HL-60/S4 treated with retinoic acid at 250 ng/mL for 4 days and 3 days (cell line): ENCODE results near the gene HPD.

Experiments
- in situ Hi-C: fragments of 300-500 bp; cut with MboI; formaldehyde crosslinking; loops from 2 replicates; pipeline ENCODE4 v1.7.0; 2022; ENCODE audit warnings: low sequenced_read_pairs

Gene HPD

GRCh38 chr12:121800694-121801594 is 57.7 kb downstream of the HPD start:
- in situ Hi-C loops: no loop called here

- in situ Hi-C loops: loop anchor here (10.0 kb wide), 1 partner anchor 85 kb away; the partner anchor contains the start of gene PSMD9
Observed at GRCh38 chr12:121799842-121800693, 58.6 kb downstream of the HPD start.

GRCh38 chr12:121799156-121799841 is 59.4 kb downstream of the HPD start:
- in situ Hi-C loops: loop anchor here (10.0 kb wide), 1 partner anchor 86 kb away; the partner anchor contains the start of gene PSMD9

- in situ Hi-C loops: loop anchor here (10.0 kb wide), 1 partner anchor 86 kb away; the partner anchor contains the start of gene PSMD9
Observed at GRCh38 chr12:121798787-121799155, 59.9 kb downstream of the HPD start.

DNA sequence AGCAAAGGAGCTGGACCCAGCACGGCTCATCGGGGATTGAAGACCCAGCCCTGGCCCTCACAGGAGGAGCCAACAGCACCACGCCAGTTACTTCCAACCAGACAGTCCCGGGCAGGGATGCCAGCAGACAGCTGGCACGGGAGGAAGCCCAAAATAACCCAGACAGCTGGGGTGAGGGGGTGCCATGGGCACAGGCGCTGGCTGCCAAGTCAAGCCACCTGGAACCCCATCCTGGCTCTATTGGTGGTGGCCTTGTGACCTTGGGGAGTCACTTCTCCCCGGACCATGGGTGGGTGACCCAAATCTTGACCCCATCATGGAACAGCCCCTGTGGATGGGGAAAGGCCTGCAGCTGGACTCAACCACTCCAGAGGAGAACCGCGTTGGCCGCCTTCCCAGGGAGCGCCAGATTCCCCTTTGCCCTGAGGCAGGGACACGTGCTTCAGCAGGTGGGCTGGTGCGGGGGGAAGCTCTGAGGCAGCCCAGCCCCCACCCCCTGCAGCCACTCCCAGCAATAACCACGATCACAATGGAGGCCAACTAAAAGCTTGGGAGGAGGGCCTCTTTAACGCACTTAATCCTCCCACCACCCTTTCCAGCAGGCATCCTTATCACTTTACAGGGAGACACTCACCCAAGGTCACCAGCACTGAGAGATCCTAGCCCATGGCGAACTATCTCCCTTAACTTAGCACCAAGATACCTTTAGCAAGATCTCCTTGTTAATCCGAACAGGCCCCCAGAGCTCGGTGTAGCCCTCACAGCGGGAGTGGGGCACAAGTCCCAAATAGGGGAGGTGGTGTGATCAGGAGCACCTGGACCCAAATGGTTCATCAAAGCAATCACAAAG is 60.5 kb downstream of the HPD start:
- in situ Hi-C loops: loop anchor here (10.0 kb wide), 1 partner anchor 87 kb away; the partner anchor contains the start of gene PSMD9

- in situ Hi-C loops: loop anchor here (10.0 kb wide), 1 partner anchor 88 kb away; the partner anchor contains the start of gene PSMD9
Observed at GRCh38 chr12:121796855-121797751, 61.6 kb downstream of the HPD start.

DNA sequence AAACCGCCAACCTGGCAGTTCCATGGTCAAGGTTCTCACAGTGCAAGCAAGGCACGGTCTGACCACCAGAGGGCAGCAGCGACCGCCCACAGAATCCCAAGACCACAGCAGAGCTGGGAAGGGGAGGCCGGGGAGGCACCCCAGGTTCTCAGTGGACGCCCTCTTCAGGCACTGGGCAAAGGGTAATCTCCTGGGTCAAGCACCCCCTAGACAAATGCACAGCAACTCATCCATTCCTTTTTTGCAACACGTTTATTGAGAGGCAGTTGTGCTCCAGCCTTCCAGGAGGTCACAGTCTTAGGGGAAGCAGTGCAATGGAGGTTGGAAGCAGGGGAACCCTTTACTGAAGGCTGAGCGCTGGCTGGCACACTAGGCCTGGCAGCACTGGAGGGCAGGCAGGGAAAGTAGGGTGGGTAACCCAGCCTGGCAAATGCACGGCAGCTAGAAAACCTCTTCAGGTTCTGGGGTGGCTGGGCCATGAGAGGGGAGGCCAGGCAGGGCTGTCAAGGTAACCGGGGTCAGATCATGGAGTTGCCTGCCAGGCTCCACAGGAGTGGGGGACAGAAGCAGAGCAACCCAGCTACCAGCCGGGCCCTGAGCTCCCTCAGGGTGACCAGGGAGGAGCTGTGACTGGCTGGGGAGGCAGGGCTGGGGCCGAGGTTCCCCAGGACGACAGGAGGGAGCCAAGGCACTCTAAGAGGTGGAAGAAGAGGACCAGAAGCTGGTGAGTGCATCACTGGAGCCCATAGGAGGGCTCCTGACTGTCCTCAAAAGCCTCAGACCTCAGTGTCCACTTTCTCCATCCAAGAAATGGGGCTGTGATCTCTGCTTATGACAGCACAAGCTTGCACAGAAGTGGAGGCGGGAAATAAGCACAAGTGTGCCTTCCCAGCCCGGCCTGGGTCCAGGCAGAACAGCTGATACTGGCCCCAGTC is 63.4 kb downstream of the HPD start:
- in situ Hi-C loops: loop anchor here (10.0 kb wide), 1 partner anchor 90 kb away; the partner anchor contains the start of gene PSMD9

- in situ Hi-C loops: loop anchor here (10.0 kb wide), 1 partner anchor 90 kb away; the partner anchor contains the start of gene PSMD9
Observed at GRCh38 chr12:121794534-121795033, 64.1 kb downstream of the HPD start.

DNA sequence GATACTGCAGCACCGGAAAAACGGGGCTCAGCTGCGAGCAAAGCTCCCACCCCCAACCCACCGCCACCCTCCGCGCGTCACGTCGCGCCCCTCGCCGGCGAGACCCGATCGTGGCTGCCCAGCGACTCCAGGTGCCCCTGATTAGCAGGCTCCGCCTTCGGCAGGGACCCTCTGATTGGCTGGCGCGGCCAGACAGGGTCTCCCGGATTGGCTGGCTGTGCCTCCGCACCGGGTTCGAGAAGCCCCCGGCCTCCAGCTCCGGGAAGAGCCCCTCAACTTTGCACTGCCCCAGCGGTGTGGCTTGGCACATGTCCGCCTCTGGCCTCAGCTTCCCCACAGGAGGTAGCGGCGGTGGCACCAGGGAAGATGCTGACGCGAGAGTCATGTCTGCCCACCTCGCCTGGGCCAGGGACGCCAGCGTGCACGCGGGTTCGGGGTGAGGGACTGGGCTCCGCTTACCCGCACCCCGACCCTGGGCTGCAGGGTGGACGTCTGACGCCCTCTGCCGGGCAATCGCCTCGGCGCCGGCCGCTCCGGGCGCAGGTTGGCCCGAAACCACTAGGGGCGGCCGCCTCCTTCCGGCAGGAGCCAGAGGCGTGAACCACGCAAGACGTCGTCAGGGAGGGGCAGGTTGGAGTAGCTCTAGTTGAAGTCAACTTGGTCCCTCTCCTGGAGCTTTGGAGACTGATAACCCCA is 64.7 kb downstream of the HPD start:
- in situ Hi-C loops: loop anchor here (10.0 kb wide), 1 partner anchor 91 kb away; the partner anchor contains the start of gene PSMD9

DNA sequence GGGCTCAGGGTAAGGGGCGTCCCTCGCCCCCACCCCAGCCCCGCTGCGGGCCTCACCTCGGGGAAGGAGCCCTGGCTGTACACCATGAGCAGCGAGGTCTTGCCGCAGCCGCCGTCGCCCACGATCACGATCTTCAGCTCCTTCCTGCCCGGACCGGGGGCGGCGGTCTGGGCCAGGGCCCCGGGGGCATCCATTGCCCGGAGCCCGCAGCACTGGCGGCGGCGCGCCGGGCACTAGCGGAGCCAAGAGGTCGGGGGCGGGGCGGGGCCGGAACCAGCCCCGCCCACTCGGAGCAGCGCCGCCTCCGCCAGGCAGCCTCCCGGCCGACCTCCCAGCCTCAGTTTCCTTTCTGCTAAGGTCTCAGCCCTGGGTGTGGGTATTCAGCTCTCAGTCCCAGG is 65.2 kb downstream of the HPD start, which contains the start of gene RHOF:
TSS of gene RHOF (minus strand) at position 249 of the 398 bp plus-strand sequence. CDS start at position 194, 55 bp downstream.
- in situ Hi-C loops: loop anchor here (10.0 kb wide), 1 partner anchor 91 kb away; the partner anchor contains the start of gene PSMD9

DNA sequence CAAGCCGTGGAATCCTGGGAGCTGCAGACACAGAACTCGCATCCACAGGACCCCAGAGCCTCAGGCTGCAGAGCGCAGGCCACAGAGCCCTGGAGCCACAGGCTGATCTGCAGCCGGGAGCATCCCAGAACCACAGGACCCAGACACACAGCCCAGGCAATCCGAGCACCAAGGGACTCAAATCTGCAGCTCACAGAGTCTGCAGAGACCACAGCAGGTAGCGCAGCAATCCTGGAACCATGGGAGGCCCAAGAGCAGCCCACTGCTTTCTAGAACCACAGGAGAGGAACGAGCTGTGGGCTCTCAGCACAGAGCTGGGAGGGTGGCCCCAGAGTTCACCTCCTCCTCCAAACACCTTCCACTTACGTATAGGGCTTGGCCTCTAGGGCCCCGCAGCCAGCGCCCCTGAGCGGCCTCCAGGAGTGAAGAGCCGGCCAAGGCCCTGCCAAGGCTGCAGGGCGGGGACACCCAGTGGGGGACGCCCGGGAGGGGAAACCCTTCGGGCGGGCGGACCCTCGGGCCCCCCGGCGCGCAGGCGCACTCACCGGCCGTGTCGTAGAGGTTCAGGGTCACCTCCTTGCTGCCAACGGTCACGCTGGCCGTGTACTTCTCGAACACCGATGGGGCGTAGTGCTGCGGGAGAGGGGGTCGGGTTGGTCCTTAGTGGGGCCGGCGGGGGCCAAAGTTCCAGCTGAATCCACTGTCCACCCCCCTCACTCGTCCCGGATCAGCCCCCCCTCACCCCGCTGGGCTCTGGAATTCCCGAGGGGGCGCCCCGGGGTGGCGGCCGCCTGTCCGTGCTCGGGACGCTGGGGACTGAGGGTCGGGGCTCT is 65.8 kb downstream of the HPD start:
- in situ Hi-C loops: loop anchor here (10.0 kb wide), 1 partner anchor 92 kb away; the partner anchor contains the start of gene PSMD9

- in situ Hi-C loops: loop anchor here (10.0 kb wide), 1 partner anchor 93 kb away; the partner anchor contains the start of gene PSMD9
Observed at GRCh38 chr12:121791671-121792551, 66.7 kb downstream of the HPD start.

DNA sequence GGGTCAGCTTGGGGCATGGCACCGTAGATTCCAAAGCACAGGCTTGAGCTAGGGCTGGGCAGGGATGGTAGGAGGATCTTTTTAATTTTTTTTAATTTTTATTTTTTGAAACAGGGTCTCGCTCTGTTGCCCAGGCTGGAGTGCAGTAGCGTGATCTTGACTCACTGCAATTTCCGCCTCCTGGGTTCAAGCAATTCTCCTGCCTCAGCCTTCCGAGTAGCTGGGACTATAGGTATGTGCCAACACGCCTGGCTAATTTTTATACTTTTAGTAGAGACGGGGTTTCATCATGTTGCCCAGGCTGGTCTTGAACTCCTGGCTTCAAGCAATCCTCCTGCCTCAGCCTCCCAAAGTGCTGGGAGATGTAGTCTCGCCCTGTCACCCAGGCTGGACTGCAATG is 67.9 kb downstream of the HPD start:
- in situ Hi-C loops: loop anchor here (10.0 kb wide), 1 partner anchor 94 kb away; the partner anchor contains the start of gene PSMD9
